AG09309 (cell line): ENCODE results near the gene MORC3.
"Not testable (repeated sequence)": the region's sequence is repeated elsewhere in the genome, so short reads cannot be mapped to it uniquely, and the experiment has no call there.

Source experiments
- DNase-seq: peaks from one replicate; pipeline ENCODE4 v3.0.0-alpha.2; 2010; ENCODE audit warnings: low read depth
- H3K4me3 ChIP-seq: 2 replicates; pipeline ENCODE4 v1.5.1; 2011; ENCODE audit warnings: mild to moderate bottlenecking, low read depth, low read length, moderate library complexity; ENCODE audit not compliant: control insufficient read depth
- CTCF ChIP-seq: IDR thresholded peaks from 2 replicates; pipeline ENCODE4 v1.5.1; 2011; ENCODE audit warnings: mild to moderate bottlenecking, low read depth, low read length, inconsistent platforms; ENCODE audit not compliant: insufficient read depth, control insufficient read depth; ENCODE audit errors: missing control alignments

MORC3 gene

DNA sequence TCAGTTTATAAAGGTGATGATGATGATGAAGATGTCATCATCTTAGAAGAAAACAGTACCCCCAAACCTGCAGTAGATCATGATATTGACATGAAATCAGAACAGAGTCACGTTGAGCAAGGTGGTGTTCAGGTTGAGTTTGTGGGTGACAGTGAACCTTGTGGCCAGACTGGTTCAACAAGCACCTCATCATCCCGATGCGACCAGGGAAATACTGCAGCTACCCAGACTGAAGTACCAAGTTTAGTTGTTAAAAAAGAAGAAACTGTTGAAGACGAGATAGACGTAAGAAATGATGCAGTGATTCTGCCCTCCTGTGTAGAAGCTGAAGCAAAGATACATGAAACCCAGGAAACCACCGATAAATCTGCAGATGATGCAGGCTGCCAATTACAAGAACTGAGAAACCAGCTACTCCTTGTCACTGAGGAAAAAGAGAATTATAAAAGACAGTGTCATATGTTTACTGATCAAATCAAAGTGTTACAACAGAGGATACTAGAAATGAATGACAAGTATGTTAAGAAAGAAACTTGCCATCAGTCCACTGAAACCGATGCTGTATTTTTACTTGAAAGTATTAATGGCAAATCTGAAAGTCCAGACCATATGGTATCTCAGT is 49.2 kb downstream of the MORC3 start:
- no peak overlapping the region for H3K4me3 ChIP-seq
- no peak for TF ChIP-seq CTCF
- no peak for DNase-seq

DNA sequence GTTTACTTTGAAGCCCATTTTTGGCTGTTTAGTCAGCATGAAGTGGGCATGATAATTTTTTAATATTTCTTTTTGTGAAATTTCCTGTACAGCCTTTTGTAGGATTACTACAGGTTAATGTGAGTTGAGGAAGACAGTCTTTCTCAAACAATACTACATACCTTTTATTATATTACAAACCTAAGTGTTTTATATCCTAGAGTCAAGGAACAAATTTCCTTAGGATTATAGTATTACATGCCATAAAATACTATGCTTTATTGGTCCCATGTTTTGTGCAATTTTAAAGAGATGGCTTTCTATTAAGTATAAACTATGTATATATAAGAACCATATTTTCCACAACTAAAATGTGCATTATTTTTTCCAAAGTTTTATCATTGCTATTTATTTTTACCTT is 56.0 kb downstream of the MORC3 start:
- no peak for TF ChIP-seq CTCF
- H3K4me3 ChIP-seq: no peak overlapping the region
- DNase-seq: no peak

GRCh38 chr21:36377391-36377842 is 57.4 kb downstream of the MORC3 start:
- no peak overlapping the region for H3K4me3 ChIP-seq
- TF ChIP-seq CTCF: no peak
- no peak for DNase-seq

DNA sequence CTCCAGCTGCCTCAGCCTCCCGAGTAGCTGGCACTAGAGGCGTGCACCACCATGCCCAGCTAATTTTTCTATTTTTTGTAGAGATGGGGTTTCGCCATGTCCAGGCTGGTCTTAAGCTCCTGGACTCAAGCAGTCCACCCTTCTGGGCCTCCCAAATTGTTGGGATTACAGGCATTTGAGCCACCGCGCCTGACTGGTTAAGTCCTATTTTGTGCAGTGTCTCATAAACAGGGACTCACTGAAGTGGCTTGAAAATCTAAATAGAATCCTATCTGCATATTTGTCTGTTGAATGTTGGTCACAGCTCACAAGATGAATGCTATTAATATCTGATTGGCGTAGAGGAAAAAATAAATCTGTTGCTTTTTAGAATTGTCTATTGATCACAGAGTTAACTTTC is 59.3 kb downstream of the MORC3 start:
- no peak for DNase-seq
- no peak overlapping the region for H3K4me3 ChIP-seq
- TF ChIP-seq CTCF: no peak

- no peak overlapping the region for H3K4me3 ChIP-seq
- DNase-seq: no peak
- no peak for TF ChIP-seq CTCF
Measured at GRCh38 chr21:36381841-36382589, 62.0 kb downstream of the MORC3 start.

GRCh38 chr21:36382722-36383121 is 62.7 kb downstream of the MORC3 start:
- DNase-seq: not testable (repeated sequence)

DNA sequence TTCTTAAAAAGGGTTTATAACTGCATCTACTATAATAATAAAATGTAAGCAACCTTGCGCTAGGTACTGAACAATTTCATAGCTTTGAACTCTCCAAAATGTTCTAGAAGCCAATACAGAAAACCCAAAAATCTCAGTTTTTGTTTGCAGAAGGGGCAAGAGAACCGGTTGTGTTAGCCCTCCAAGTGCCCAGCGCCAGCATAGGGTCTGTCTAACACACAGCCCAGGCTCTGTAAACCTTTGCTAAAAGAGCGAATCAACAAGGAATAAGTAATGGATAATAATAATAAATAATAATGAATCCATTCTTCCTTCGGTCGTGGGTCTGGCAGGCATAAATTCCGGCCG is 64.9 kb downstream of the MORC3 start:
- DNase-seq: no peak
- peak overlapping the region; percentile 57 for H3K4me3 ChIP-seq
- TF ChIP-seq CTCF: no peak

More at GRCh38 chr21:36382722-36383121, 62.7 kb downstream of the MORC3 start:
- H3K4me3 ChIP-seq: not testable (repeated sequence)
